ENCODE measurements around the gene NISCH.

The NISCH gene

GRCh38 chr3:52502808-52503350 lies 47.5 kb downstream of the NISCH start:
- Histone ChIP-seq H3K4me2 (ENCODE audit: low read depth, low read length, poor library complexity, severe bottlenecking) (no peak overlapping the region), H3K27me3 (ENCODE audit: insufficient read depth, low read length, poor library complexity, severe bottlenecking) (no peaks in the 10 kb centered on the region), H3K9ac (ENCODE audit: low read depth, low read length, poor library complexity, severe bottlenecking) (no peak overlapping the region), H4K20me1 (ENCODE audit: insufficient read depth, low read length, poor library complexity, severe bottlenecking) (no peaks in the 10 kb centered on the region), H3K36me3 (ENCODE audit: insufficient read depth, low read length) (no peaks in the 10 kb centered on the region), H3K9me3 (ENCODE audit: insufficient read depth, low read depth, low read length) (no peaks in the 10 kb centered on the region), H3K9me2 (replicated peaks; ENCODE audit: low read depth, low read length) (no peaks in the 10 kb centered on the region), H3K79me2 (ENCODE audit: insufficient read depth, low read length) (no peaks in the 10 kb centered on the region), H3K4me1 (ENCODE audit: insufficient read depth, low read length, poor library complexity, severe bottlenecking) (no peaks in the 10 kb centered on the region), H3F3A (ENCODE audit: low read depth) (no peaks in the 10 kb centered on the region), H3K4me3 (ENCODE audit: low read length, poor library complexity, severe bottlenecking) (no peak overlapping the region), H2AFZ (ENCODE audit: low read length) (no peak overlapping the region)
- no peak for TF ChIP-seq EZH2phosphoT487 (IDR thresholded peaks at IDR 0.05; ENCODE audit: borderline replicate concordance)
- no peak for TF ChIP-seq CTCF (conservative IDR thresholded peaks at IDR 0.05; ENCODE audit: low read length)

DNA sequence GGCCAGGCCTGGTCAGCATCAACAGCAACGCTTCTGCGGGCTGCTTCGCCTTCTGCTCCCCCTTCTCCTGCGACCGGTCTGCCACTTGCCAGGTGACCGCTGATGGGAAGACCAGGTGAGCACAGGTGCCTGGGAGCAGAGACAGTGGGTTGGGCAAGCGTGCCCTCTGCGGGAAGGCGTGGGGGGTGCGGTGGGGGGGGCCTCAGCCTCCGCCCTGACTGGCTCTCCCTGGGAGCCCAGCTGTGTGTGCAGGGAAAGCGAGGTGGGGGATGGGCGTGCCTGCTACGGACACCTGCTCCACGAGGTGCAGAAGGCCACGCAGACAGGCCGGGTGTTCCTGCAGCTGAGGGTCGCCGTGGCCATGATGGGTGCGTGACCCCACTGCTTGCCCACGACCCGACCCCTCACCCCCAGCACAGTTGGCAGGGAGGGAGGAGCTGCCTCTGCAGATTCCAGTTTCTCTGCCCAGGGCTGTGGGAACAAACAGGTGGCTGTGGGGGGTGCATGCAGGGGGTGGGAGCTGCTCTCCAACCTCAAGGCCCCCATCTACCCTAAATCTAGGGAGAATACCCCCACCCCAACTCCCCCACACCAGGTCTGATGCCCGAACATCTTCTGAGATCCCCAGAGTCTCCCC lies 48.5 kb downstream of the NISCH start:
- no peaks in the 10 kb centered on the region for H4K20me1 ChIP-seq (ENCODE audit: insufficient read depth, low read length, poor library complexity, severe bottlenecking)
- no peak overlapping the region for H3K4me2 ChIP-seq (ENCODE audit: low read depth, low read length, poor library complexity, severe bottlenecking)
- H3K9ac ChIP-seq (ENCODE audit: low read depth, low read length, poor library complexity, severe bottlenecking) = no peak overlapping the region
- no peak overlapping the region for H2AFZ ChIP-seq (ENCODE audit: low read length)
- TF ChIP-seq CTCF (conservative IDR thresholded peaks at IDR 0.05; ENCODE audit: low read length) (no peak), EZH2phosphoT487 (IDR thresholded peaks at IDR 0.05; ENCODE audit: borderline replicate concordance) (no peak)
- H3K9me2 ChIP-seq (replicated peaks; ENCODE audit: low read depth, low read length) = no peaks in the 10 kb centered on the region
- no peaks in the 10 kb centered on the region for H3F3A ChIP-seq (ENCODE audit: low read depth)
- H3K4me1 ChIP-seq (ENCODE audit: insufficient read depth, low read length, poor library complexity, severe bottlenecking) = no peaks in the 10 kb centered on the region
- H3K4me3 ChIP-seq (ENCODE audit: low read length, poor library complexity, severe bottlenecking) = no peak overlapping the region
- no peaks in the 10 kb centered on the region for H3K36me3 ChIP-seq (ENCODE audit: insufficient read depth, low read length)
- H3K79me2 ChIP-seq (ENCODE audit: insufficient read depth, low read length) = no peaks in the 10 kb centered on the region
- H3K9me3 ChIP-seq (ENCODE audit: insufficient read depth, low read depth, low read length) = no peaks in the 10 kb centered on the region
- H3K27me3 ChIP-seq (ENCODE audit: insufficient read depth, low read length, poor library complexity, severe bottlenecking) = no peaks in the 10 kb centered on the region

DNA sequence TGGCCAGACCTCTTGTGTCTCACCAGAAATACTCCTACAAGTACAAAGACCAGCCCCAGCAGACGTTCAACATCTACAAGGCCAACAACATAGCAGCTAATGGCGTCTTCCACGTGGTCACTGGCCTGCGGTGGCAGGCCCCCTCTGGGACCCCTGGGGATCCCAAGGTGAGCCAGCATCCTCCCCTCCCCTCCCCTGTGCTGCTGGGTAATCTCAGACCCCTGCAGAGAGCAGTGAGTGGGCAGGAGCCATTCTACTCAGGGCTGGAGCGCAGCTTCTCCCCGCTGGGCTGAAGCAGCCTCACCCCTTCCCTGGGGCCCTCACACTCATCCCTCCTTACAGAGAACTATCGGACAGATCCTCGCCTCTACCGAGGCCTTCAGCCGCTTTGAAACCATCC lies 49.6 kb downstream of the NISCH start:
- TF ChIP-seq EZH2phosphoT487 (IDR thresholded peaks at IDR 0.05; ENCODE audit: borderline replicate concordance) (no peak), CTCF (conservative IDR thresholded peaks at IDR 0.05; ENCODE audit: low read length) (no peak)
- Histone ChIP-seq H3K79me2 (ENCODE audit: insufficient read depth, low read length) (no peaks in the 10 kb centered on the region), H3K9me3 (ENCODE audit: insufficient read depth, low read depth, low read length) (no peaks in the 10 kb centered on the region), H3K9ac (ENCODE audit: low read depth, low read length, poor library complexity, severe bottlenecking) (no peak overlapping the region), H3K4me1 (ENCODE audit: insufficient read depth, low read length, poor library complexity, severe bottlenecking) (no peaks in the 10 kb centered on the region), H3K4me2 (ENCODE audit: low read depth, low read length, poor library complexity, severe bottlenecking) (no peak overlapping the region), H2AFZ (ENCODE audit: low read length) (no peak overlapping the region), H3K4me3 (ENCODE audit: low read length, poor library complexity, severe bottlenecking) (no peak overlapping the region), H3K9me2 (replicated peaks; ENCODE audit: low read depth, low read length) (no peaks in the 10 kb centered on the region), H3K36me3 (ENCODE audit: insufficient read depth, low read length) (no peaks in the 10 kb centered on the region), H3K27me3 (ENCODE audit: insufficient read depth, low read length, poor library complexity, severe bottlenecking) (no peaks in the 10 kb centered on the region), H4K20me1 (ENCODE audit: insufficient read depth, low read length, poor library complexity, severe bottlenecking) (no peaks in the 10 kb centered on the region), H3F3A (ENCODE audit: low read depth) (no peaks in the 10 kb centered on the region)
